GM18502 (cell line): Measurements from ENCODE around the gene SIDT2.

Experiments used
- ATAC-seq: cut with Tn5 transposase; IDR thresholded peaks from one replicate; pipeline ENCODE4 v1.9.1; 2021; ENCODE audit warnings: mild to moderate bottlenecking; ENCODE audit not compliant: unreplicated experiment, poor library complexity

Gene SIDT2

GRCh38 chr11:117187799-117188481 is 9.4 kb downstream of the SIDT2 start:
- no peak for ATAC-seq

GRCh38 chr11:117188620-117189081 is 10.1 kb downstream of the SIDT2 start:
- ATAC-seq, result no peak

GRCh38 chr11:117189191-117189940 is 10.8 kb downstream of the SIDT2 start:
- ATAC-seq, result peak; percentile 64

- no peak for ATAC-seq
Measured at GRCh38 chr11:117189941-117190544, 11.5 kb downstream of the SIDT2 start.

- no peak for ATAC-seq
Measured at GRCh38 chr11:117191680-117192400, 13.3 kb downstream of the SIDT2 start.

- no peak for ATAC-seq
Measured at GRCh38 chr11:117192401-117192875, 13.9 kb downstream of the SIDT2 start.

GRCh38 chr11:117193130-117194020 is 14.8 kb downstream of the SIDT2 start:
- ATAC-seq, result no peak

GRCh38 chr11:117194267-117194666 is 15.7 kb downstream of the SIDT2 start:
- ATAC-seq, result no peak

GRCh38 chr11:117195258-117195657 is 16.7 kb downstream of the SIDT2 start:
- no peak for ATAC-seq

- ATAC-seq, result no peak
Measured at GRCh38 chr11:117195761-117196160, 17.2 kb downstream of the SIDT2 start.

- no peak for ATAC-seq
Measured at GRCh38 chr11:117197006-117197405, 18.5 kb downstream of the SIDT2 start.

- no peak for ATAC-seq
Measured at GRCh38 chr11:117197516-117198456, 19.2 kb downstream of the SIDT2 start.

GRCh38 chr11:117198613-117199012 is 20.1 kb downstream of the SIDT2 start:
- no peak for ATAC-seq

- no peak for ATAC-seq
Measured at GRCh38 chr11:117199053-117199915, 20.7 kb downstream of the SIDT2 start, which contains the start of gene TAGLN. TAGLN (plus strand) TSS chr11:117199370; CDS start chr11:117203014, 3,644 bp downstream.

GRCh38 chr11:117199916-117200812 is 21.6 kb downstream of the SIDT2 start:
- no peak for ATAC-seq
